H9 (cell line): Measurements from ENCODE around the gene CTXND2. TPM values are rescaled to one million over a fixed set of nuclear protein-coding genes. Genes with fewer than 3 reads are reported as not detected.

Source experiments
- DNase-seq: peaks from one replicate; pipeline ENCODE4 v3.0.0-alpha.2; 2017
- H2AFZ ChIP-seq: one replicate; pipeline ENCODE4 v1.6.1; 2013; ENCODE audit warnings: mild to moderate bottlenecking, low read length, control low read depth, moderate library complexity
- H2AK5ac ChIP-seq: 2 replicates; pipeline ENCODE4 v1.6.1; 2013; ENCODE audit warnings: low read length, control low read depth, mixed read lengths; ENCODE audit not compliant: insufficient read length
- H2BK120ac ChIP-seq: one replicate; pipeline ENCODE4 v1.6.1; 2013; ENCODE audit warnings: low read depth, mild to moderate bottlenecking, low read length, control low read depth, inconsistent platforms; ENCODE audit not compliant: poor library complexity, severe bottlenecking
- H2BK12ac ChIP-seq: 2 replicates; pipeline ENCODE4 v1.6.1; 2013; ENCODE audit warnings: low read length, control low read depth, mixed read lengths, low read depth; ENCODE audit not compliant: insufficient read length
- H2BK15ac ChIP-seq: 2 replicates; pipeline ENCODE4 v1.6.1; 2013; ENCODE audit warnings: low read depth, low read length, control low read depth
- H2BK20ac ChIP-seq: one replicate; pipeline ENCODE4 v1.6.1; 2013; ENCODE audit warnings: low read depth, mild to moderate bottlenecking, low read length, control low read depth, inconsistent platforms; ENCODE audit not compliant: poor library complexity, severe bottlenecking
- H2BK5ac ChIP-seq: 2 replicates; pipeline ENCODE4 v1.6.1; 2013; ENCODE audit warnings: low read length, control low read depth, mixed read lengths; ENCODE audit not compliant: insufficient read length
- H3K14ac ChIP-seq: 2 replicates; pipeline ENCODE4 v1.6.1; 2013; ENCODE audit warnings: low read length, control low read depth; ENCODE audit not compliant: insufficient read depth
- H3K18ac ChIP-seq: 2 replicates; pipeline ENCODE4 v1.6.1; 2013; ENCODE audit warnings: low read depth, mild to moderate bottlenecking, mixed read lengths, low read length, control low read depth; ENCODE audit not compliant: insufficient read length
- H3K23ac ChIP-seq: 2 replicates; pipeline ENCODE4 v1.6.1; 2013; ENCODE audit warnings: low read length, control low read depth, mixed read lengths, low read depth; ENCODE audit not compliant: insufficient read length
- H3K23me2 ChIP-seq: 2 replicates; pipeline ENCODE4 v1.6.1; 2013; ENCODE audit warnings: low read depth, mild to moderate bottlenecking, mixed read lengths, low read length, control low read depth; ENCODE audit not compliant: insufficient read length, poor library complexity, severe bottlenecking
- H3K27ac ChIP-seq: 2 replicates; pipeline ENCODE4 v1.5.1; 2013; ENCODE audit warnings: low read length, control low read depth, mixed read lengths, low read depth; ENCODE audit not compliant: insufficient read length
- H3K27me3 ChIP-seq: 2 replicates; pipeline ENCODE4 v1.6.1; 2013; ENCODE audit warnings: low read length, control low read depth, inconsistent platforms; ENCODE audit not compliant: insufficient read depth
- H3K4ac ChIP-seq: 2 replicates; pipeline ENCODE4 v1.6.1; 2013; ENCODE audit warnings: low read depth, mild to moderate bottlenecking, control low read depth, inconsistent platforms, low read length, moderate library complexity
- H3K4me1 ChIP-seq: 2 replicates; pipeline ENCODE4 v1.6.1; 2013; ENCODE audit warnings: low read length, control low read depth, inconsistent platforms; ENCODE audit not compliant: insufficient read depth
- H3K4me2 ChIP-seq: 2 replicates; pipeline ENCODE4 v1.6.1; 2013; ENCODE audit warnings: low read length, control low read depth, mixed read lengths; ENCODE audit not compliant: insufficient read length, insufficient read depth
- H3K56ac ChIP-seq: 2 replicates; pipeline ENCODE4 v1.6.1; 2013; ENCODE audit warnings: low read depth, mild to moderate bottlenecking, mixed read lengths, low read length, control low read depth; ENCODE audit not compliant: insufficient read length
- H3K79me1 ChIP-seq: 2 replicates; pipeline ENCODE4 v1.6.1; 2013; ENCODE audit warnings: low read depth, mild to moderate bottlenecking, moderate library complexity, low read length, control low read depth, inconsistent platforms; ENCODE audit not compliant: insufficient read depth, poor library complexity, severe bottlenecking
- H3K79me2 ChIP-seq: 2 replicates; pipeline ENCODE4 v1.6.1; 2013; ENCODE audit warnings: low read length, control low read depth, inconsistent platforms; ENCODE audit not compliant: insufficient read depth
- H3K9ac ChIP-seq: 2 replicates; pipeline ENCODE4 v1.6.1; 2013; ENCODE audit warnings: low read length, control low read depth, mixed read lengths; ENCODE audit not compliant: insufficient read length; ENCODE audit errors: extremely low read depth
- H3K9me3 ChIP-seq: one replicate; pipeline ENCODE4 v1.6.1; 2013; ENCODE audit warnings: low read depth, low read length, inconsistent platforms; ENCODE audit not compliant: control insufficient read depth
- H3T11ph ChIP-seq: one replicate; pipeline ENCODE4 v1.6.1; 2013; ENCODE audit warnings: mild to moderate bottlenecking, low read length, control low read depth, inconsistent platforms
- H4K20me1 ChIP-seq: one replicate; pipeline ENCODE4 v1.6.1; 2013; ENCODE audit not compliant: control insufficient read depth, insufficient read length, insufficient read depth
- H4K5ac ChIP-seq: 2 replicates; pipeline ENCODE4 v1.6.1; 2013; ENCODE audit warnings: low read depth, mild to moderate bottlenecking, mixed read lengths, low read length, control low read depth; ENCODE audit not compliant: insufficient read length
- H4K8ac ChIP-seq: replicated peaks from 2 replicates; pipeline ENCODE4 v1.6.1; 2013; ENCODE audit warnings: low read length, control low read depth, mixed read lengths, low read depth; ENCODE audit not compliant: insufficient read length
- H4K91ac ChIP-seq: 2 replicates; pipeline ENCODE4 v1.6.1; 2013; ENCODE audit warnings: low read depth, mild to moderate bottlenecking, moderate library complexity, mixed read lengths, low read length, control low read depth; ENCODE audit not compliant: insufficient read length
- H3K27ac Mint-ChIP-seq, 3 experiments: 2 replicates in 2 of 3; 3 replicates in 1 of 3; pipeline ENCODE4 v1.8.0; 2020 to 2021; ENCODE audit warnings: mixed read lengths in 3 of 3, mild to moderate bottlenecking in 1 of 3, moderate library complexity in 1 of 3
- H3K27me3 Mint-ChIP-seq: 2 replicates; pipeline ENCODE4 v1.8.0; 2021; ENCODE audit warnings: low read depth, mild to moderate bottlenecking, moderate library complexity, mixed read lengths
- H3K36me3 Mint-ChIP-seq, 3 experiments: 2 replicates in 2 of 3; 3 replicates in 1 of 3; pipeline ENCODE4 v1.8.0; 2020 to 2021; ENCODE audit warnings: low read depth in 3 of 3, mixed read lengths in 3 of 3; ENCODE audit not compliant: insufficient read depth in 1 of 3
- H3K4me1 Mint-ChIP-seq, 2 experiments: 2 replicates each; pipeline ENCODE4 v1.8.0; 2020; ENCODE audit warnings: mixed read lengths in 2 of 2
- H3K4me3 Mint-ChIP-seq, 2 experiments: 2 replicates in 1 of 2; 3 replicates in 1 of 2; pipeline ENCODE4 v1.8.0; 2020 to 2021; ENCODE audit warnings: mild to moderate bottlenecking in 2 of 2, mixed read lengths in 2 of 2, moderate library complexity in 1 of 2
- H3K9me3 Mint-ChIP-seq, 2 experiments: 2 replicates in 1 of 2; 3 replicates in 1 of 2; pipeline ENCODE4 v1.8.0; 2020; ENCODE audit warnings: mild to moderate bottlenecking in 2 of 2, mixed read lengths in 2 of 2, moderate library complexity in 1 of 2
- CTCF ChIP-seq: fragments of 200-600 bp; sonication (generic); conservative IDR thresholded peaks from 3 replicates; pipeline ENCODE4 v1.8.0; 2021; ENCODE audit warnings: antibody characterized with exemption, mild to moderate bottlenecking
- WGBS: extraction: QIAGEN DNeasy Blood & Tissue Kit; methylation state at CpG from one replicate; pipeline ENCODE4 v1.1.7; 2013; ENCODE audit warnings: missing lambda C conversion rate, low lambda C conversion rate, mixed read lengths; ENCODE audit not compliant: insufficient read length; ENCODE audit errors: extremely low coverage; 5-methylcytosine and 5-hydroxymethylcytosine counted together
- total RNA-seq: library from RNA; stranded (reverse); gene quantifications from 2 replicates; pipeline ENCODE4 v1.2.1, GENCODE V29; 2021

The CTXND2 gene
- total RNA-seq, 1 experiment from 2014 or later: not detected

- no peak overlapping the region for H4K5ac ChIP-seq
- no peak overlapping the region for H3K23ac ChIP-seq
- H2BK20ac ChIP-seq: no peak overlapping the region
- H4K20me1 ChIP-seq: no peaks in the 10 kb centered on the region
- H2AFZ ChIP-seq: no peak overlapping the region
- no peak overlapping the region for H2BK5ac ChIP-seq
- H3K4me3 Mint-ChIP-seq: no peak overlapping the region
- H3K36me3 Mint-ChIP-seq: peaks cover 15 to 26% (median 19%) of the 10 kb centered on the region in 3 experiments
- H3K27me3 Mint-ChIP-seq: no peaks in the 10 kb centered on the region
- H3K18ac ChIP-seq: no peak overlapping the region
- H2BK12ac ChIP-seq: no peak overlapping the region
- H3K27ac Mint-ChIP-seq: no peak overlapping the region
- H3K79me1 ChIP-seq: peaks cover 10% of the 10 kb centered on the region
- no peak overlapping the region for H3K4me2 ChIP-seq
- H3K14ac ChIP-seq: no peak overlapping the region
- H3K27ac ChIP-seq: no peak overlapping the region
- no CpG with 5 or more reads among the region's 2 CpGs for WGBS
- no peaks in the 10 kb centered on the region for H3K27me3 ChIP-seq
- no peak overlapping the region for H3K4ac ChIP-seq
- DNase-seq: no peak
- H3K4me1 Mint-ChIP-seq: peaks cover 16 to 17% of the 10 kb centered on the region in 2 experiments
- H3K56ac ChIP-seq: no peak overlapping the region
- no peak overlapping the region for H4K8ac ChIP-seq
- H2AK5ac ChIP-seq: no peak overlapping the region
- no peak for TF ChIP-seq CTCF
- peaks cover 6% of the 10 kb centered on the region; the same call in 1 of the 2 replicates for H3K79me2 ChIP-seq
- H3K23me2 ChIP-seq: no peaks in the 10 kb centered on the region
- no peaks in the 10 kb centered on the region for H3K9me3 ChIP-seq
- no peak overlapping the region for H3T11ph ChIP-seq
- no peaks in the 10 kb centered on the region for H3K4me1 ChIP-seq
- H3K9ac ChIP-seq: no peak overlapping the region
- H2BK120ac ChIP-seq: no peak overlapping the region
- H2BK15ac ChIP-seq: no peak overlapping the region
- no peak overlapping the region for H4K91ac ChIP-seq
- H3K9me3 Mint-ChIP-seq: no peaks in the 10 kb centered on the region
Measured at GRCh38 chr1:150872572-150872971, 14.4 kb upstream of the CTXND2 start.
